COR-L47 (cell line): ENCODE data around the gene ESR1.
"Not testable (repeated sequence)": the region's sequence is repeated elsewhere in the genome, so short reads cannot be mapped to it uniquely, and the experiment has no call there.

ENCODE experiments used
- DNase-seq: peaks from one replicate; lab custom pipeline; 2025; lab: John Stamatoyannopoulos, UW

ESR1 gene

DNA sequence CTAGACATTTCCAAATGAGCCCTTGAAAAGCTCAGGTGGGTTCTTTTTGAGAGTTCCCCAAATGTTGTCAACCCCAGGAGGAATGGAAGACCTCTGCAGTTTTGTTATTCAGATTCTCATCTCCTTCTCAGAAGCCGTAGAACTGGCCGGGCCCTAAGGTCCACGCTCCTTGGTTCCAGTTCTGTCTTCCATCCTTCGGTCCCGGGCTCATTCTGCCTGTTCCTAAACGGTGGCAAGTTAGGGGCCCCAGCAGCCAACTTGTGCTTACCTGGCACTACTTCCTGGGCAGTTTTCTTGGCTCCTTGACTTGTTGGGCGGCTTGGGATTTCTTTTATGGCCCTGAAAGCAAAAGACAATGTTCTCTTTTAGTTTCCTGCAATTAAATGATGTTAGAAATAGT, 6.4 kb downstream of the ESR1 start:
- DNase-seq = no peak

DNA sequence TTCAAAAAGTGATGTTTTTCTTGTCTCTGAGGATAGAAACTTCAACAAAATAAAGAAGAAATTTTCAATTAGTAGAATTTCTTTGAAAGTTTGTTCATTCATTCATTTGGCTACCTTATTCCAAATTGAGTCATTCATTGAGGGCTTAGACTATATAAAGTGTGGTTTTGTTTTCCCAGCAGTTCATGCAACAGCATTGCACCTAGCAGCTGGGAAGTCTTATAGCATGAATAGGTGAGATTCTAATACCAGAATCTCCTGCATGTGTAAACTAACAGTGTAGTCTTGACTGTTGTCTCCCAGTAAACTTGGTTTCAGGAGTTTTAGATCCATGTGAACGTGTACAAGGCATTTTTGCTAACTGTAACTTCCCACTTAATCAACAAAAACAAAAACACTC, 7.1 kb downstream of the ESR1 start:
- no peak for DNase-seq

DNA sequence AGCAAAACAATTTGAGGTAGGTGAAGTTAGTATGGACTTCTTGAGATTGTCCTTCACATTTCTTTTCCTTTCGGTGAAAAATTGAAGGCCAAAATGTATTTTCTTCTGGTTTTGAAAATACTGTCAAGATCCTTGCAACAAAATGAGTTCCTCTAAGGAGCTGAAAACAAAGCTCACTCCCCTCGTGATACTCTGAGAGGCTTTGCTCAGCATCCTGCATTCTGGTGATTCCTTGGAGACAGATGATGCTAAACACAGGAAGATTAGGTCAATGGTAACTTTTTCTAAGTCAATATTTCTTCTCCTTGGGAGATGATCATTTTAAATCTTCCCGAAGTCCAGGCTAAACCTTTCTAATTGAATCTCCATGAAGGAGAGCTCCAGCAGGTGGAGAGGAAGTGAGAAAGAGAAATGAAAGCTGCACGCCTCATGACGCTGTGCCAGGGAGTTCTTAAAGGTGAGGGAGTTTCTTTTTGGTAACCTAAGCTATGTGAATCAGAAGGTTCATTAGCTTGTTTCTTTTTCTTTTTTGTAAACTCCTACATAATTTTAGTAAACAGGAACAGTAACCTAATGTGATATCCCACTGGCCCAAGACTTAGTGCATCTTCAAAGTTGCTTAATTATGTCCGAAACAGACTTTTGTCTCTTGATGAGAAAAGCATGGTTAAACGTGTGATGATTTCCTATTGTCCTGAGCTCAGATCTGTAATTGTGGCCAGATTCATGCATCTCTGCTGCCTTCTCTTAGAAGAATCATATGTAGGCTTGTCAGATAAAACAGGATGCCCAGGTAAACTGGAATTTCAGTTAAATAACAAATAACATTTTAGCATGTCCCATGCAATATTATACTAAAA, 15.0 kb downstream of the ESR1 start:
- no peak for DNase-seq

DNA sequence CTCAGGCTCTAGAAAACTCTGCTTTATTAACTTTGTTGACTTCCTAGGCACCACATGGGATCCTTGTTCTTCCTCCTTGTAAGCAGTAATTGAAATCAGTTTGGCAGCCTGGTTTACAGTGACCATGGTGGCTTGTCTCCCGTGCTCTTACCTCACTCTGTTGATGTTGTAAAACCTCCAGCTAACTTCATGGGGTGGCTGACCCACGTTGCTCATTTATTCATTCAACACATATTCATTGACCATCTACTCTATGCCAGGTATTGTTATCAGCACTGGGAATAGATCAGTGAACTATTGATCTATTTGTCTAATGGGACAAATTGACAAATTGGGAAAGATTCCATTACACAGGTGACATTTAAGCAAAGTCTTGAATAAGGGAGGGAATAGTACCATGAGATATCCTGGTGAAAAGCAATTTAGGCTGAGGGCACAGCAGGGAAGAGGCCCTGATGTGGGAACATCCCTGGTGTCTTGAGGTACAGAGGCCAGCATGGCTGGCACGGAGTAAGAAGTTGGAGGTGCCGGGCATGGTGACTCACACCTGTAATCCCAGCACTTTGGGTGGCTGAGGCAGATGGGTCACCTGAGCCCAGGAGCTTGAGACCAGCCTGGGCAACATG, 19.1 kb downstream of the ESR1 start:
- no peak for DNase-seq

- no peak for DNase-seq
Observed at GRCh38 chr6:151832710-151833109, 25.2 kb downstream of the ESR1 start.

DNA sequence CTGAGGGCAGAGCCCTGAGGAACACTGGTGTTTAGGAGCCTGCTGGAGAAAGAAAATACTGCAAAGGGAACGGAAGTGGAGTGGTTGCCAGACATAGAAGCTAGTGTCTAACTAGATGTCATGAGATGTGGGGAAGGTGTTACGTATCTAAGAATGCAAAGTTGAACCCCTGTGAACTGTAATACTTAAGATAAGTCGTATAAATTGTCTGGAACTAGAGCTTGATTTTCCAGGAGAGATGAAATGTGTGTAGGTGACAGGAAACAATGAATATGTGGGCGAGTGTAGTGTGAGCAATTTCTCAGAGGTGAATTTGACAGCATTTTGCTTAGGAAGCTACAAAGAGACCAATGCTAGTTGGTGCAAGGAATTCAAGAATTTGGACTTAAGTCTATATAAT, 27.9 kb downstream of the ESR1 start:
- no peak for DNase-seq

DNA sequence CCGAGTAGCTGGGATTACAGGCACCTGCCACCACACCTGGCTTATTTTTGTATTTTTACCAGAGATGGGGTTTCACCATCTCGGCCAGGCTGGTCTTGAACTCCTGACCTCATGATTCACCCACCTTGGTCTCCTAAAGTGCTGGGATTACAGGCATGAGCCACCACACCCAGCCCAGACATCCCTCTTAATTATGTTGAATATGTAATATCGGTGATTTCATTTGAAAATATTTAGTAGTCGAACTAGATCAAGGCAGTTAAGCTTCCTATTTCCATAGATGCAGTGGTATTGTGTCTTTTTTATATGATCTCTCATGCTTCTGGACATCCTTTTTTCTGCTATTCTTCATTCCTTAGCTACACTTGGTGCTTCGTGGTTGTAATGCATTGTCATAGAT, 29.7 kb downstream of the ESR1 start:
- DNase-seq = no peak

DNA sequence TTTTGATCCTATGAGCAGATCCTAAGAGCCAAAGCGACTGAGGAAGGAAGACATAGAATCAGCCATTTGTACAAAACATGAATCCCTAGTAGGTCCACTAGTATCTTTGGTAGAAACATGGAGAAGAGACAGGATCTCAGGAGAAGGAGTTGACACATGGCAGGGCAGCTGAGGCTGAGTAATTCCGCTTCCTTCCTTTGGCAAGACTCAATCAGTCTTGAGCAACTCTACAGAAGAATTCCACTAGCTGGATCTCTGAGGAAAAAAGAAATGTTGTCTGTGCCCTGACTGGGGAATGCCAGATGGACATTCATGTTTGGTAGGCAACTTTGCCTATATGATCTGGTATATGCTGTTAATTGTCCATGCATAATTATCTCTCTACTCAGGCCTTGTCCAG, 35.3 kb downstream of the ESR1 start:
- DNase-seq = no peak

DNA sequence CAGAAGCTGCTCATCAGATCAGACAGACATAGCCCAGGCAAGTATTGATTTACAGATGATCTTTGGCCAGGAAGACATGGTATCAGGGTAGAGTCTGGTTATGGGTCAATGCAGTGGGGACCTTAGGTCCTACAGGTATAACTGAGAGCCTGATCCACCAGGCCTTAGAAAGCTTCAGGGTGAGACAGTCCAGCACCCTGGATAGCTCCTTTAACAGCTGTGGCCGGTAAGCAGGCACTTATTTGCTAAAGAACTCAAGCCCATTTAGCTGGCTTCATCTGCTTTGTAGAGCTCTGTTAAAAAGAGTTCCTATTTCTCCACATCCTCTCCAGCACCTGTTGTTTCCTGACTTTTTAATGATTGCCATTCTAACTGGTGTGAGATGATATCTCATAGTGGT, 39.6 kb downstream of the ESR1 start:
- no peak for DNase-seq

DNA sequence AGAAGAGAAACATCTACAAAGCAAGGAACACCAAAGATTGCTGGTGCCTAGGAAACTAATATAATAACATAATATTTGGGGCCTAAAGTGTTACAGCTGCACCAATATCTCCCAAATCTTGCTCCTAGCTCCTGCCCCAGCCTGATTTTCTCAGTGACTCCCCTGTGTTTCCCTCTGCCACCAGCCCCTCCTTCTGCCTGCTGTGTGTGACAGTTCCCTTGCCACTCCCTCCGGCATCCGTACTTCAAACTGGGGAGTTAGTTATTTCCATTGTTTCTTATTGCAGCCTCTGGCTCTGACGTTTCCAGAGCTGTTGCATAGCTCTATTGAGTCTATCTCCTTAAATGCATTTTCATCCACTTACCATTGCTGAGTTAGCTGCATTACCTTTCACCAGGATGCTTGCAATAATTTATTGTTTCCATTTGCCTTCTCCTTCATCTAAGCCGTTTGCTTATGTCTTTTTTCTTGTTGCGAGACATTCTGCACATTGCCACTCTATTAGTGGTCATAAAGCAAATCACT, 43.1 kb downstream of the ESR1 start:
- no peak for DNase-seq

DNA sequence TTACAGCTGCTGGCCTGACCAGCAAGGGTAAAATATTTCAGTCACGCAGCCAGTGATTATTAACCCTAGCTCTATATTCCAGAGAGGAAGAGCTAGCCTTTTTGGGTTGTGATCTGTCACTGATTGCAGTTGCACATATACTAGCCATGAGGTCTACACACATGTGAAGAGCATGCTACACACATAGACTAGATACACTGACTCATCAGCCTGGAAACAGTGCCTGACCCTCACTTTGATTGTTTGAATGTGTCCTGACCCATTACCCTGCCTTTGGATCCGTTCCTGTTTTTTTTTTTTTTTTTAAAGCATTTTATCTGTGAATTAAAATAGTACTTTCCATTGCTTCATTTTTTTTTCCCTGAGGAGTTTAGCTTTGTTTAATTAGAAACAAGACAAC, 50.8 kb downstream of the ESR1 start:
- no peak for DNase-seq

DNA sequence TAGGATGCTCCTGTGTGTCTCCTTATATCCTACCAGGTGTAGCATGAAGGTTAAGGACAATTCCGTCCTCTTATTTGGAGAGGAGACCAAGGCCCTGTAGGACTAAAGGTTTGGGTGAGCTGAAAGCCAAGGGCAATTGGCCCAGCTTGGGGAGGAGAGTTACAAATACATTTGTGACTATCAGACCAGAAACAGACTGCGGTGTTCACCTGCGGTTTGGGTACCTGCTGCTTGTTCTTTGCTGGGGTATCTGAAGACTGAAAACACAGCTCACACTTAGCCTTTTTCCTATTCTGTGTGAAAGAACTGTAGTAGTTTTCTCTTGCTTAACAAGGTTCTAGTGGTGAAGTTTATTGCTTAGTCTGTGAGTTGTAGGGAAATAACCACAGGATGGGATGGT, 55.0 kb downstream of the ESR1 start:
- no peak for DNase-seq

DNA sequence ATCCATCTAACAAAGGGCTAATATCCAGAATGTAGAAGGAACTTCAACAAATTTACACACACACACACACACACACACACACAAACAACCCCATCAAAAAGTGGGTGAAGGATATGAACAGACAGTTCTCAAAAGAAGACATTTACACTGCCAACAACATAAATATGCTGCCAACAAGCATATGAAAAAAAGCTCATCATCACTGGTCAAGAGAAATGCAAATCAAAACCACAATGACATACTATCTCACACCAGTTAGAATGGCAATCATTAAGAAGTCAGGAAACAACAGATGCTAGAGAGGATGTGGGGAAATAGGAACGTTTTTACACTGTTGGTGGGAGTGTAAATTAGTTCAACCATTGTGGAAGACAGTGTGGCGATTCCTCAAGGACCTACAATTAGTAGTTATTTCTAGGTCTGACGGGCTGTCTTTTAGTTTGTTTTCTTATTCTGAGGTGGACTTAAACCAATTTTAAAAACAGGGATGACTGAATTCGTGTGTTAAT, 59.9 kb downstream of the ESR1 start:
- DNase-seq = not testable (repeated sequence)

DNA sequence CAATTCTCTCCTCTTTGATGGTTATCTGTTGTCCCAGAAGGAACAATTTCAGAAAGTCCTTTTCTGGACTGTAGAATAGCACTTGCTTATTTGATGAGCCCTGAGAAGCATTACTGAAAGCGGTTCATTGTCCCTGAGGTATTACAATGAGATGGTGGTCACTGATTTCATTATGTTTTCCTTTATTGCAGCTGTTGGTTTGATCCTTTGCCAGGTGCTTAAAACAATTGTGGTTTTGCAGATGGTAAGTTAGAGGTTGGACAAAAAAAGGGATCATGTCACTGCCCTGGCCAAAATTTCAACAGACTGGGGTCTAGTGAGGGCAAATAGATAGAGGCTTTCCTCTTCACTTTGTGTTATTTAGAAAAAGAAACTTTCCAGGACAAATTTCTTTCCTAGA, 61.9 kb downstream of the ESR1 start:
- DNase-seq = no peak

DNA sequence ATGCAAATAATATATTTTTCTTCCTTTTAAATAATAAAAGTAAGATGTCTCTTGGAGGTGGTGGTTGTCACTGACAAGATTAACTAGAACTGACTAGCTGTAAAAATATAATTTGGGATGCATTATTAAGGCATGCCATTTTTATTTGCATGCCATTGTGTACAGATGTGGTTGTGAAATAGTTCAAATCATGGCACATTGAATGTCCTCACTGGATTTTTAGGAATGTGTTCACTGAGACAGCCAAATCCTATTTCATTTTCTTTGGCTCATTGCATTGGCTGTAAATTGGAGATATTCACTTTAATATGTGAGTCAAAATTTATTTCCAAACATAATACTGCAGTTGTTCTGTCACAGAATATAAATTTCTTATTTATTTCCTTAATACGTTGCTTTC, 62.3 kb downstream of the ESR1 start:
- no peak for DNase-seq

DNA sequence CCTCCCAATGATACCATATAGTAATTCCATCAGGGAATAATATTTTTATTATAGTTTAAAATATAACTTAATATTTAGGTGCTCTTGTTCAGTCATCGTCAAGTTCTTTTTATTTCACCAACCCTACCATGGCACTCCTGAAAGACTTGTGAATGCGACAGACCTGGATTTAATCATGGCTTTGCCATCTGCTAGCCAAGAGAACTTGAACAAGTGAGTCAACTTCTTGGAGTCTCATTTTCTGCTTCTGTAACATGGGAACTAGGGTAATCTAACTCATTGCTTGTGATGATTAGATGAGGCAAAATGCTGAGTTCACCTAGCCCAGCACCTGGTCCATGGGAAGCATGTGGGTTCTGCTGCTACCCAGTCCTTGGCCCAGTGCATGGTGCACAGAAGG, 62.9 kb downstream of the ESR1 start:
- DNase-seq = no peak

GRCh38 chr6:151875524-151875923, 68.0 kb downstream of the ESR1 start:
- no peak for DNase-seq

- DNase-seq = no peak
Observed at GRCh38 chr6:151876122-151876521, 68.6 kb downstream of the ESR1 start.

GRCh38 chr6:151877458-151877857, 70.0 kb downstream of the ESR1 start:
- DNase-seq = no peak

GRCh38 chr6:151881231-151881630, 73.7 kb downstream of the ESR1 start:
- DNase-seq = no peak

DNA sequence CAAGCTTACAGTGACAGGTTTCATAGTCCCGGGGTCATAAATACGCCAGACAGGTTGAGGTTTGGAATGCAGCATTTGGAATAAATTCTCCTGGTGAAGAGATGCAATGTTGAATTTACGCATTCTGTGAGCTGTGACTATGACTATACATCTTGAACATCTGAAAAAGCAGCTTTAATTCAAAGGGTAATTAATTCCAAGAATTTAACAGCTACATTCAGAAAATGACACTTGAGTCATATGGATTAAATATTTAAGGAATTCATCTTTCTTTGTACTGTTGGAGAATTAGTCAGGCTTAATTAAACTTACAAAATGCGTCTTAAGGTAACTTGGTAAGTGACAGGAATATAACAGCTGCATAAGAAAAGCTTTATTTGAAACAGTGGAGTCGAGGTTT, 74.7 kb downstream of the ESR1 start:
- no peak for DNase-seq

- DNase-seq = no peak
Observed at GRCh38 chr6:151885234-151885633, 77.8 kb downstream of the ESR1 start.

- no peak for DNase-seq
Observed at GRCh38 chr6:151891524-151891923, 84.0 kb downstream of the ESR1 start.
